Measurements from ENCODE around the gene LTC4S.

Gene LTC4S

GRCh38 chr5:179799644-179799973 lies 5.8 kb downstream of the LTC4S start:
- Histone ChIP-seq H3K27ac (no peak overlapping the region), H3K4me3 (IDR thresholded peaks at IDR 0.05; ENCODE audit: insufficient read depth, low read depth, low read length) (no peak overlapping the region), H4K20me1 (ENCODE audit: insufficient read depth) (no peaks in the 10 kb centered on the region), H3K36me3 (ENCODE audit: insufficient read depth) (no peaks in the 10 kb centered on the region), H3K27me3 (ENCODE audit: insufficient read depth, low read depth) (no peaks in the 10 kb centered on the region), H3K9ac (no peak overlapping the region), H3K4me1 (ENCODE audit: low read depth, poor library complexity, severe bottlenecking) (peaks cover 8% of the 10 kb centered on the region), H2AFZ (ENCODE audit: low read depth) (no peak overlapping the region), H3K4me2 (no peak overlapping the region), H3K79me2 (ENCODE audit: insufficient read depth, low read depth) (peaks cover 8% of the 10 kb centered on the region; the same call in 1 of the 2 replicates)
- no peak for TF ChIP-seq CTCF (conservative IDR thresholded peaks at IDR 0.05; ENCODE audit: low read depth, low read length)

- H3K9ac ChIP-seq = no peak overlapping the region
- H3K27ac ChIP-seq = no peak overlapping the region
- H3K4me3 ChIP-seq (IDR thresholded peaks at IDR 0.05; ENCODE audit: insufficient read depth, low read depth, low read length) = no peak overlapping the region
Measured at GRCh38 chr5:179800071-179800695, 6.4 kb downstream of the LTC4S start.

GRCh38 chr5:179800696-179801201 lies 7.0 kb downstream of the LTC4S start:
- no peaks in the 10 kb centered on the region for H4K20me1 ChIP-seq (ENCODE audit: insufficient read depth)
- no peak overlapping the region for H3K4me3 ChIP-seq (IDR thresholded peaks at IDR 0.05; ENCODE audit: insufficient read depth, low read depth, low read length)
- no peaks in the 10 kb centered on the region for H3K27me3 ChIP-seq (ENCODE audit: insufficient read depth, low read depth)
- H3K4me2 ChIP-seq = no peak overlapping the region
- H3K79me2 ChIP-seq (ENCODE audit: insufficient read depth, low read depth) = peaks cover 18% of the 10 kb centered on the region; the same call in 1 of the 2 replicates
- no peak overlapping the region for H3K9ac ChIP-seq
- no peaks in the 10 kb centered on the region for H3K36me3 ChIP-seq (ENCODE audit: insufficient read depth)
- no peak overlapping the region for H3K27ac ChIP-seq
- H2AFZ ChIP-seq (ENCODE audit: low read depth) = no peak overlapping the region
- H3K4me1 ChIP-seq (ENCODE audit: low read depth, poor library complexity, severe bottlenecking) = peaks cover 6% of the 10 kb centered on the region
- TF ChIP-seq CTCF (conservative IDR thresholded peaks at IDR 0.05; ENCODE audit: low read depth, low read length) = no peak

More at GRCh38 chr5:179800071-179800695, 6.4 kb downstream of the LTC4S start:
- Histone ChIP-seq H4K20me1 (ENCODE audit: insufficient read depth) (no peaks in the 10 kb centered on the region), H3K4me2 (no peak overlapping the region), H3K4me1 (ENCODE audit: low read depth, poor library complexity, severe bottlenecking) (peaks cover 6% of the 10 kb centered on the region), H3K79me2 (ENCODE audit: insufficient read depth, low read depth) (peaks cover 14% of the 10 kb centered on the region; the same call in 1 of the 2 replicates), H3K36me3 (ENCODE audit: insufficient read depth) (no peaks in the 10 kb centered on the region), H3K27me3 (ENCODE audit: insufficient read depth, low read depth) (no peaks in the 10 kb centered on the region), H2AFZ (ENCODE audit: low read depth) (no peak overlapping the region)
- TF ChIP-seq CTCF (conservative IDR thresholded peaks at IDR 0.05; ENCODE audit: low read depth, low read length) = no peak

GRCh38 chr5:179801304-179802206 lies 7.8 kb downstream of the LTC4S start:
- Histone ChIP-seq H3K36me3 (ENCODE audit: insufficient read depth) (no peaks in the 10 kb centered on the region), H3K79me2 (ENCODE audit: insufficient read depth, low read depth) (peaks cover 18% of the 10 kb centered on the region; the same call in 1 of the 2 replicates), H2AFZ (ENCODE audit: low read depth) (no peak overlapping the region), H3K27ac (no peak overlapping the region), H3K9ac (no peak overlapping the region), H4K20me1 (ENCODE audit: insufficient read depth) (no peaks in the 10 kb centered on the region), H3K27me3 (ENCODE audit: insufficient read depth, low read depth) (no peaks in the 10 kb centered on the region), H3K4me2 (no peak overlapping the region), H3K4me3 (IDR thresholded peaks at IDR 0.05; ENCODE audit: insufficient read depth, low read depth, low read length) (no peak overlapping the region), H3K4me1 (ENCODE audit: low read depth, poor library complexity, severe bottlenecking) (peaks cover 6% of the 10 kb centered on the region)
- no peak for TF ChIP-seq CTCF (conservative IDR thresholded peaks at IDR 0.05; ENCODE audit: low read depth, low read length)
